ENCODE data around the gene FAM210B. TPM values are rescaled to one million over a fixed set of nuclear protein-coding genes. Genes with fewer than 3 reads are reported as not detected.
"Not testable (repeated sequence)": the region's sequence is repeated elsewhere in the genome, so short reads cannot be mapped to it uniquely, and the experiment has no call there.

FAM210B gene
- total RNA-seq, 3 donors from 2014 or later, result 62.6 to 100.0 (median 80.8) TPM

DNA sequence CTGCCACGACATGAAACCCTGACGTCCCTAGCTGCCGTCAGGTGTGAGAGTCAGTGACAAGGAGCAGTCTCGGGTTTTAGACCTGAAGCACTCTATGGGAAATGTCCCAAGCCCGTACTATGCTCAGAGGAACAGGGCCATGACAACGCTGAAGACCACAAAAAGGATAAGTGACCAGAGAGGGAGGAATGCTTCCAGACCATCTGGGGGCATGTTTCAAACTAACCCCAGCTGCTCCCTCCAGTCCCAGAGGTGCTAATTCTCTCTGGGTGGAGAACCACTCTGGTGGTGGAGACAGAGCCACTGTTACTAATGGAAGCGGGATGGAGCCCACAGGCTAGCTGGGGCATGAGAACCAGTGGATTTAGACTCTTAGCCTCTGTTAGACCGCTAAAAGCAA, 24.6 kb downstream of the FAM210B start:
- Histone ChIP-seq H3K4me3 (no peak overlapping the region), H3K36me3 (no peaks in the 10 kb centered on the region), H3K27ac (no peak overlapping the region), H3K27me3 (no peaks in the 10 kb centered on the region), H3K9me3 (no peaks in the 10 kb centered on the region), H3K4me1 (no peaks in the 10 kb centered on the region)
- no peak for DNase-seq (ENCODE audit: low spot score in 2 of 2)
- intact Hi-C loops (cut with DNase I; ENCODE audit: low total_unique reads), result no loop called here
- TF ChIP-seq POLR2AphosphoS5 (IDR thresholded peaks at IDR 0.05), result no peak
- TF ChIP-seq, protein P1, sequence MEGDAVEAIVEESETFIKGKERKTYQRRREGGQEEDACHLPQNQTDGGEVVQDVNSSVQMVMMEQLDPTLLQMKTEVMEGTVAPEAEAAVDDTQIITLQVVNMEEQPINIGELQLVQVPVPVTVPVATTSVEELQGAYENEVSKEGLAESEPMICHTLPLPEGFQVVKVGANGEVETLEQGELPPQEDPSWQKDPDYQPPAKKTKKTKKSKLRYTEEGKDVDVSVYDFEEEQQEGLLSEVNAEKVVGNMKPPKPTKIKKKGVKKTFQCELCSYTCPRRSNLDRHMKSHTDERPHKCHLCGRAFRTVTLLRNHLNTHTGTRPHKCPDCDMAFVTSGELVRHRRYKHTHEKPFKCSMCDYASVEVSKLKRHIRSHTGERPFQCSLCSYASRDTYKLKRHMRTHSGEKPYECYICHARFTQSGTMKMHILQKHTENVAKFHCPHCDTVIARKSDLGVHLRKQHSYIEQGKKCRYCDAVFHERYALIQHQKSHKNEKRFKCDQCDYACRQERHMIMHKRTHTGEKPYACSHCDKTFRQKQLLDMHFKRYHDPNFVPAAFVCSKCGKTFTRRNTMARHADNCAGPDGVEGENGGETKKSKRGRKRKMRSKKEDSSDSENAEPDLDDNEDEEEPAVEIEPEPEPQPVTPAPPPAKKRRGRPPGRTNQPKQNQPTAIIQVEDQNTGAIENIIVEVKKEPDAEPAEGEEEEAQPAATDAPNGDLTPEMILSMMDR (IDR thresholded peaks at IDR 0.05), result no peak

DNA sequence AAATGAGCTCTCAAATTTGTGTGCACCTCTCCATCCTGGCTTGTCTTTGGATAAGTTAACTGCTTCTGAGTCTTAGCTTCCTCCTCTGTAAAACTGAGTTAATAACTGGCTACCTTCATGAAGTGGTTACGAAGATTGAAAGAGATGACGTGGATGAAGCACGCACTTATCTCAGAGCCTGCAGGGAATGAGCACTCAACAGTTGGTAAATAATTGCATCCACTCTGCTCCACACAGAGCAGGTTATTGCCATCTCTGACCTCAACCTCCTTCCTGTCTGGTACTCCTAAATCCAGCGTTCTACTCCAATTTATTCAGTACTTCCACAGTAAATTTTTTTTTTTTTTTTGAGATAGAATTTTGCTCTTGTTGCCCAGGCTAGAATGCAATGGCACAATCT, 26.4 kb downstream of the FAM210B start:
- Histone ChIP-seq H3K4me3 (no peak overlapping the region), H3K27ac (no peak overlapping the region)

DNA sequence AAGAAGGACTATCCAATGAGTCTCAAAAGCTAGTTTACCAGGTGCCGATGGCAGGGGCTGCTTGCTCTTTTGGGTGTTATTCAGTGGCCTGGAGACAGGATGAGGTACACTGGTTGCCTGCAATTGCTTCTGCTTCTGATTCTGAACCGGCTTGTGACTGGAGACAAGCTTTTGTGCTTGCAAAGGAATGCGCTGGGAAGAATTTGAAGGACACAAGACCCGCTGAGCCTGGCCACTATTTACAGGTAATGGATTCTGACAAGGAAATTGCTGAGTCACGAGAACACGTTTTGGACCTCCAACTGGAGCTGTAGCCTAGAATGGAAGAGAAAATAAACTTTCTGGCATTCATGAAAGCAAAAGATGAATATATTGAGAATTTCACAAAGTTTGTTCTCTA, 27.4 kb downstream of the FAM210B start:
- intact Hi-C loops (cut with DNase I; ENCODE audit: low total_unique reads), result no loop called here
- no peak for DNase-seq (ENCODE audit: low spot score in 2 of 2)
- Histone ChIP-seq H3K27ac (no peak overlapping the region), H3K4me3 (no peak overlapping the region), H3K9me3 (no peaks in the 10 kb centered on the region), H3K36me3 (no peaks in the 10 kb centered on the region), H3K4me1 (peaks cover 0 to under 1% of the 10 kb centered on the region in 2 donors), H3K27me3 (no peaks in the 10 kb centered on the region)
- TF ChIP-seq POLR2A (IDR thresholded peaks at IDR 0.05) (no peak), POLR2AphosphoS5 (IDR thresholded peaks at IDR 0.05) (no peak)
- TF ChIP-seq, protein P1 (IDR thresholded peaks at IDR 0.05), result no peak

More for the DNA sequence above, 26.4 kb downstream of the FAM210B start:
- DNase-seq (ENCODE audit: low spot score in 2 of 2), result no peak
- Histone ChIP-seq H3K9me3 (no peaks in the 10 kb centered on the region), H3K4me1 (no peaks in the 10 kb centered on the region), H3K27me3 (no peaks in the 10 kb centered on the region), H3K36me3 (no peaks in the 10 kb centered on the region)
- TF ChIP-seq POLR2AphosphoS5 (IDR thresholded peaks at IDR 0.05) (no peak), POLR2A (IDR thresholded peaks at IDR 0.05) (no peak)
- TF ChIP-seq, protein P1 (IDR thresholded peaks at IDR 0.05), result no peak
- intact Hi-C loops (cut with DNase I; ENCODE audit: low total_unique reads), result no loop called here

DNA sequence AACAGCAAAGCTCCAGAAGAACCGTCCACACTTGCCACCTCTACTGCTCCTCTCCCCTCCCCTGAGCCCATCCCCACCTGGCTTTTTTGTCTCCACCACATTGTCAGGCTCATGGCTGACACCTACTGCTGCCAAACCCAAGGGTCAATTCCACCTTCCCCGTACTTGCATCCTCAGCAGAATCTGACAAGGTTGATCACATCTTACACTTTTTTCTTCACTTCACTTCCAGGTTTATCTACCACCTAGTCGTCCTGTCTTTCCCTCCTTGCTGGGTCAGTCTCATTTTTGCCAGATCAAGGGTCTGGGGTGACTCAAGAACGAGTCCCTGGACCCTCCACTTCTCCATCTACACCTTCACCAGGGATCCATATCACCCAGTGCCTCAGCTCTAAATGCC, 30.1 kb downstream of the FAM210B start:
- Histone ChIP-seq H3K36me3 (no peaks in the 10 kb centered on the region), H3K9me3 (no peaks in the 10 kb centered on the region), H3K27me3 (no peaks in the 10 kb centered on the region), H3K27ac (no peak overlapping the region), H3K4me3 (no peak overlapping the region), H3K4me1 (peaks cover 0 to 11% of the 10 kb centered on the region in 2 donors)
- intact Hi-C loops (cut with DNase I; ENCODE audit: low total_unique reads), result no loop called here
- no peak for DNase-seq (ENCODE audit: low spot score in 2 of 2)
- TF ChIP-seq POLR2AphosphoS5 (IDR thresholded peaks at IDR 0.05) (no peak), POLR2A (IDR thresholded peaks at IDR 0.05) (no peak)
- TF ChIP-seq, protein P1 (IDR thresholded peaks at IDR 0.05), result no peak

DNA sequence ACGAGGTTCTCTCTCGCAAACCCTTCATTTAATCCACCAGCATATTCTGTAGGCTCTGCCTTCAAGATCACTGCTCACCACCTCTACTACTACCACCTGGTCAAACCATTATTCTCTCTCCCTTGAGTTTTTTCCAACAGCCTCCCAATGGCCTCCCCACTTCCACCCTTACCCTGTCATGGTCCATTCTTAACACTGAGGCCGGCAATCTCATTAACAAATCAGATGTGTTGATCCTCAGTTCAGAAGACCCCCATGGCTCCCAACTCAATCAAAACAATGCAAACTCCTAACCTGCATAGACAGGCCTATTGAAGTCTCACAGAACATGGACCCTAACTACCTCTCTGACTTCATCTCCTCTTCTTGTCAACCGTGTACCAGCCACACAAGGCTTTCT, 31.0 kb downstream of the FAM210B start:
- Histone ChIP-seq H3K9me3 (no peaks in the 10 kb centered on the region), H3K36me3 (no peaks in the 10 kb centered on the region), H3K27me3 (no peaks in the 10 kb centered on the region), H3K4me1 (peaks cover 0 to 21% of the 10 kb centered on the region in 2 donors), H3K4me3 (no peak overlapping the region), H3K27ac (no peak overlapping the region)
- TF ChIP-seq, protein P1 (IDR thresholded peaks at IDR 0.05), result no peak
- TF ChIP-seq POLR2A (IDR thresholded peaks at IDR 0.05), result no peak
- TF ChIP-seq POLR2AphosphoS5 (IDR thresholded peaks at IDR 0.05), result no peak
- intact Hi-C loops (cut with DNase I; ENCODE audit: low total_unique reads), result no loop called here
- no peak for DNase-seq (ENCODE audit: low spot score in 2 of 2)

DNA sequence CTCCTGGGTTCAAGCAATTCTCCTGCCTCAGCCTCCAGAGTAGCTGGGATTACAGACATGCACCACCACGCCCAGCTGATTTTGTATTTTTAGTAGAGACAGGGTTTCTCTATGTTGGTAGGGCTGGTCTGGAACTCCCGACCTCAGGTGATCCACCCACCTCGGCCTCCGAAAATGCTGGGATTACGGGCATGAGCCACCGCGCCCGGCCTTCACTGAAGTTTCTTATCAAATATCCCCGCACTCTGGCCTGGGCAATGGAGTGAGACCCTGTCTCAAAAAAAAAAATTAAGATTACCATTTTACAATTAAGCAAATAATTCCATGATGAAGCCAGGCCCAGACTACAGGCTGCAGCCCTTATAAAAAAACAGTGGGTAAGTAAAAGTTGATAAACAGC, 31.6 kb downstream of the FAM210B start:
- intact Hi-C loops (cut with DNase I; ENCODE audit: low total_unique reads); H3K4me3 ChIP-seq; H3K27me3 ChIP-seq; H3K36me3 ChIP-seq; H3K27ac ChIP-seq; DNase-seq (ENCODE audit: low spot score in 2 of 2); H3K9me3 ChIP-seq: not testable (repeated sequence)
- peaks cover 0 to 24% of the 10 kb centered on the region in 2 donors for H3K4me1 ChIP-seq
